HG03097 (cell line): ENCODE results near the gene ISLR.

Experiments
- ATAC-seq: cut with Tn5 transposase; IDR thresholded peaks from one replicate; pipeline ENCODE4 v1.9.1; 2021; ENCODE audit not compliant: unreplicated experiment, low FRiP score

ISLR gene

DNA sequence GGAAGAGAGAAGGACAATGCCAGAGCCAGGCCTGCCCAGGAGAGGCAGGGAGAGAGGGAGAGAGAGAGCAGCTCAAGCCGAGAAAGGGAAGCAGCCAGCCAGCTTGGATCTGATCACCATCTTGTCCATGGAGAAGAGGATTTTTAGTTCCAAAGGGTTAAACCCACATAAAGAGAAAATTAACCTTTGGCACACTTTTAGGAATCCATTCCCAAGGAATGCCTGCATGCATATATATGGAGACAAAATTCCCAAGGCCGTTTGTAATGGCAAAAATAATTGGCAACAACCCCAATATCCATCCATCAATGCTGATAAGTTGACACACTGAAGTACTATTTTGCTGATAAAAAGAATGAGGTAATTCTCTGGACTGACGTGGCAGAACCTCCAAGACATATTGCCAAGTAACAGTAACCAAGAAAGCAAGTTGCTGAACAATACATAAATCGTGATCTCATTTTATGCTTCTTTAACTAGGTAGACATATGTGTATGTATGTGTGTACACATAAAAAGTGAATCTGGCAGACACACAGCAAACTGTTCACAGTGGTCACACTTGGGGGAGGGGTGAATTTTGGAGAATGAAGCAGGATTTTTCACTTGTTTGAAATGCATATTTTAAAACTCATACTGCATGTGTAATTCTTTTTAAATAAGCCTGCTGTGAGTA is 36.6 kb downstream of the ISLR start:
- ATAC-seq = no peak

GRCh38 chr15:74210729-74211128 is 37.2 kb downstream of the ISLR start:
- ATAC-seq = no peak

GRCh38 chr15:74211656-74212055 is 38.1 kb downstream of the ISLR start:
- ATAC-seq = no peak

GRCh38 chr15:74212494-74212893 is 39.0 kb downstream of the ISLR start:
- no peak for ATAC-seq

DNA sequence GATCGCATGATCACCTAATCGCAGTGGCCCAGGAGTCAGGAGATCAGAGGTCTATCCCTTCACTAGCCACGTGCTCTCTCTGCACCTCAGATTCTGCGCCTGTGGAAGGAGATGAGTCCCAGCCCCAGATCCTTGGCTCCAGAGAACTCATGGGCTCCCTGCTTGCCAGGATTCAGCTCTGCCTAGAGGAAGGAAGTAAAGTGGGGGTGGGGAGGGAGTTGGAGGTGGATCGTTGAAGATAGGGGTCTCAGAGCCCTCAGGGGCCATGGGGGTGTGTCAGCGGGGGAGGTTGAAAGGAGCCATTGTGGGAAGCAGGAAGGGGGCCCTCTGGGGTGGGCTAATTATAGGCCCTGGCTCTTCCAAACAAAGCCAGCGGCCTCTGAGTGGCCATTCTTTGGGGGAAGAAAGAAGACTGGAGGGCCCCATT is 40.4 kb downstream of the ISLR start:
- no peak for ATAC-seq

DNA sequence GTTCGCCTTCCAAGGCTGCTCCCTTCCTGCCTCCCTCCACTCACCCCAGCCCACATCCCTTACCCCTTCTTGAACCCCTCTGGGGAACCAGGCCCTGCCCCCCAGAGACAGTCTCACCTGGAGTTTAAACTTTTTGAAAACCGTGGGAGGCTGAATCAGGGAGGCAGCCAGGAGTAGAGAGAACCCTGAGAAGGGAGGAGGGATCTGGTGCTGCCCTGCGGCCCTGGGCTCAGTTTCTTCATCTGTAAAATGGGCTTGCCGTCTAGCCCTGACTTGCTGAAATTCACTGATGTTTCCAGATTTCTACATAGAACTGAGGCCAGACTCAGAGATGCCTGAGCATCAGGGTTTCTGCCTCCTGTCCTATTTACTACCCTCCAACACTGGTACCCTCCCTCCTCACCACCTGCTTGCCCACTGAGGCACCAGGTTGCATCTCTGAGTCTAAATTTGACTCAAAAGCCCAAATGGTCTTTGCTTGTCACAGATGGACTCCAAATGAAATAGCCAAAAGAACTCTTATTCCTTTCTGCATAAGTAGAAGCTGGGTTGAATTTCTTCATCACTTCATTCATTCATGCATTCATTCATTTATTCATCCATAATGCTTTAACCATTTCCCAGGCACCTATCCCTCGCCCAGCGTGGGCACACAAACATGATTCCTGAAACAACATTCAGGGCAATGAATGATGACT is 41.0 kb downstream of the ISLR start:
- ATAC-seq = no peak

DNA sequence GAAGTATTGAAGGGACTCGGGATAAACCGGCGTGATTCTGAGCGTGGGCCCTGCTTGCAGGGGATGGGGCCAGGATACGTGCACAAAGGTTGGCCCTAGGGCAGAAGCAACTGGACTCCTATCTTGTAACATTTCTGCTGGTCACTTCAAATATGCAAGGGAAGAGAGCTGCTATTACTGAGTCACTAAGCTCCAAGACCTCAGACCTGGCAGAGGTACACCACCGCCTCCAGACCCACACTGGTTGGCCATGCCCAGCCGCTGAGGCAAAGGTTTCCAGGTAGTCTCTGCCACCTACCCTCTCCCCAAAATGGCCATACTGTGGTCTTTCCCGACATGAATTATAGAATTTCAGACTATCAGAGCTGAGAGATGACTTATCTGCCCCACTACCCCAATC is 42.4 kb downstream of the ISLR start:
- no peak for ATAC-seq

DNA sequence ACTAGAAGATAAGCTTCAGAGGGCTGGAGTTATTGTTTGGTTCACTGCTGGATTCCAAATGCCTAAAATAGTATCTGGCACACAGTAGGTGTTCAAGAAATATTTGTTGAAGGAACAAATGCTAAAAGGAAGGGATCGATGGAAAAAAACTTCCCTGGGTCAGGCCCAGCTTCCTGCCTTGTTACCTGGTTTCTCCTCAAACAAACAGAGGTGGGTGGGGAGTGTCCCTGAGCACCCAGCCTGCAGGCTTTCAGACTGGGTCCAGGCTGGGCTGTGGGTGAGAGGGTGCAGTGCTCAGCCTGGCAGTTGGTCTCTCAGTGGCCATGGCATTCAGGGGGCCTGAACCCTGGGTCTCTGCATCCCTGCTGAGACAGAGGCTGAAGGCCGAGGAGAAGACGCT is 43.4 kb downstream of the ISLR start:
- ATAC-seq = no peak

DNA sequence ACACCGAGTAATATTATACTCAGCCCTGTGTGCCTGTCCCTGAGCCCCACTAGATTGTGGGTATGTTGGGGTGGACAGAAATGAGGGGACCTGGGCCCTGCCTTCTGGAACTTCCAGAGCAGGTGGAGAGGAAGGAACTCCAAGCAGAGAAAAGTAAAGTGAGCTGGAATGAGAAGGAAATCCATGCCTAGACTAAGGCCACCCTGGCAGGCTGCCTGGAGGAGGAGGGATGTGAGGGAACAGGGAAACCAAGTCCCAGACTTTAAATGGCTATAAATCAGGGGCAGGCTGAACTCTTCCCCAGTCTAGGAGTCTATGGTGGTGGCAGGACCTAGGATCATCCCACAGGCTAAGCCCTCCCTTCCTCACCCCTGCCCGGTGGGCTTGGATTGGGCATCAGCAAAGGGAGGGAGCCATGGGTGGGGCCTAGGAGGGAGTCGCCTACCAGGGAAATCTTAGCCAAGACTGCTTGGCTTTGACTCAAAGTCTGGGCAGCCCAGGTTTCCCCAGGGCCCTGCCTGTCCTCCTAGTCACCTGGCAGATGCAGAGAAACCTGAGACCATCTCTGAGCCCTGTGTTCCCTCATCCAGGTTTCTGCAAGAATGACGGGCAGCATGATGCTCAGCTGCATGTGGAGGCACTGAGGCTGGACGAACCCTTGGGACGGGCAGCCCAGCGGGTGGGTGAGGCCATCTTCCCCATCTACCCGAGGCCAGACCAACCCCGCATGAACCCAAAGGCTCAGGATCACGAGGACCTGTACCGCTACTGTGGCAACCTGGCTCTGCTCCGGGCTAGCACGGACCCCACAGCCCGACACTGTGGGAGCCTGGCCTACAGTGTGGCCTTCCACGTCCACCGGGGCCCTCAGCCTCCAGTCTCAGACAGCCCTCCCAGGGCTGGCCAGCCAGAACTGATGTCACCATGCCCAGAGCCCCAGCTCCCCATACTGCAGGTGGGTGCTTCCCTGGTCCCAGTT is 44.7 kb downstream of the ISLR start:
- no peak for ATAC-seq

GRCh38 chr15:74220475-74221248 is 47.2 kb downstream of the ISLR start:
- no peak for ATAC-seq

- ATAC-seq = no peak
Measured at GRCh38 chr15:74221399-74222239, 48.1 kb downstream of the ISLR start.

GRCh38 chr15:74222240-74223119 is 49.0 kb downstream of the ISLR start:
- no peak for ATAC-seq

- ATAC-seq = no peak
Measured at GRCh38 chr15:74225928-74226327, 52.4 kb downstream of the ISLR start.
